Glutamatergic neuron (in vitro differentiated cells): ENCODE measurements around the gene ATP6V0E2. TPM values are rescaled to one million over a fixed set of nuclear protein-coding genes. Genes with fewer than 3 reads are reported as not detected.

Experiments used
- DNase-seq: peaks from one replicate; pipeline ENCODE4 v3.0.0; 2022
- H3K27ac Mint-ChIP-seq: one replicate; pipeline ENCODE4 v1.8.0; 2020; ENCODE audit warnings: mild to moderate bottlenecking, mixed read lengths, inconsistent platforms; ENCODE audit not compliant: unreplicated experiment
- H3K27me3 Mint-ChIP-seq: one replicate; pipeline ENCODE4 v1.8.0; 2020; ENCODE audit warnings: mild to moderate bottlenecking, moderate library complexity, mixed read lengths, inconsistent platforms; ENCODE audit not compliant: unreplicated experiment
- H3K36me3 Mint-ChIP-seq: one replicate; pipeline ENCODE4 v1.8.0; 2020; ENCODE audit warnings: mild to moderate bottlenecking, mixed read lengths, inconsistent platforms; ENCODE audit not compliant: unreplicated experiment
- H3K4me1 Mint-ChIP-seq: one replicate; pipeline ENCODE4 v1.8.0; 2020; ENCODE audit warnings: mild to moderate bottlenecking, low read depth, mixed read lengths, inconsistent platforms; ENCODE audit not compliant: unreplicated experiment
- H3K4me3 Mint-ChIP-seq: one replicate; pipeline ENCODE4 v1.8.0; 2020; ENCODE audit warnings: mild to moderate bottlenecking, mixed read lengths, inconsistent platforms; ENCODE audit not compliant: unreplicated experiment
- H3K9me3 Mint-ChIP-seq: one replicate; pipeline ENCODE4 v1.8.0; 2020; ENCODE audit warnings: mild to moderate bottlenecking, moderate library complexity, mixed read lengths, inconsistent platforms; ENCODE audit not compliant: unreplicated experiment
- CTCF ChIP-seq: fragments of 200-600 bp; sonication (generic); IDR thresholded peaks from one replicate; pipeline ENCODE4 v1.5.0; 2021; ENCODE audit not compliant: partially characterized antibody, unreplicated experiment
- total RNA-seq: library from RNA; stranded (reverse); fragmentation: NEBNext Ultra II Directional; extraction: Animal tissue kit (Norgen Biotek cat#: 25700); gene quantifications from one replicate; pipeline ENCODE4 v1.2.1, GENCODE V29; 2021; ENCODE audit not compliant: unreplicated experiment

The ATP6V0E2 gene
- total RNA-seq, 1 donor from 2014 or later = 67.6 TPM

- Mint-ChIP-seq H3K36me3 (no peaks in the 10 kb centered on the region), H3K27ac (no peak overlapping the region), H3K4me1 (peaks cover 3% of the 10 kb centered on the region), H3K4me3 (no peak overlapping the region), H3K9me3 (no peaks in the 10 kb centered on the region), H3K27me3 (no peaks in the 10 kb centered on the region)
- no peak for DNase-seq
- no peak for TF ChIP-seq CTCF
Observed at GRCh38 chr7:149866139-149866778, 7.5 kb upstream of the ATP6V0E2 start.

GRCh38 chr7:149866779-149867447 is 6.9 kb upstream of the ATP6V0E2 start:
- no peak for TF ChIP-seq CTCF
- H3K27ac Mint-ChIP-seq = no peak overlapping the region
- H3K4me3 Mint-ChIP-seq = no peak overlapping the region
- DNase-seq = no peak
- no peaks in the 10 kb centered on the region for H3K27me3 Mint-ChIP-seq
- no peaks in the 10 kb centered on the region for H3K36me3 Mint-ChIP-seq
- H3K9me3 Mint-ChIP-seq = no peaks in the 10 kb centered on the region
- peaks cover 3% of the 10 kb centered on the region for H3K4me1 Mint-ChIP-seq

DNA sequence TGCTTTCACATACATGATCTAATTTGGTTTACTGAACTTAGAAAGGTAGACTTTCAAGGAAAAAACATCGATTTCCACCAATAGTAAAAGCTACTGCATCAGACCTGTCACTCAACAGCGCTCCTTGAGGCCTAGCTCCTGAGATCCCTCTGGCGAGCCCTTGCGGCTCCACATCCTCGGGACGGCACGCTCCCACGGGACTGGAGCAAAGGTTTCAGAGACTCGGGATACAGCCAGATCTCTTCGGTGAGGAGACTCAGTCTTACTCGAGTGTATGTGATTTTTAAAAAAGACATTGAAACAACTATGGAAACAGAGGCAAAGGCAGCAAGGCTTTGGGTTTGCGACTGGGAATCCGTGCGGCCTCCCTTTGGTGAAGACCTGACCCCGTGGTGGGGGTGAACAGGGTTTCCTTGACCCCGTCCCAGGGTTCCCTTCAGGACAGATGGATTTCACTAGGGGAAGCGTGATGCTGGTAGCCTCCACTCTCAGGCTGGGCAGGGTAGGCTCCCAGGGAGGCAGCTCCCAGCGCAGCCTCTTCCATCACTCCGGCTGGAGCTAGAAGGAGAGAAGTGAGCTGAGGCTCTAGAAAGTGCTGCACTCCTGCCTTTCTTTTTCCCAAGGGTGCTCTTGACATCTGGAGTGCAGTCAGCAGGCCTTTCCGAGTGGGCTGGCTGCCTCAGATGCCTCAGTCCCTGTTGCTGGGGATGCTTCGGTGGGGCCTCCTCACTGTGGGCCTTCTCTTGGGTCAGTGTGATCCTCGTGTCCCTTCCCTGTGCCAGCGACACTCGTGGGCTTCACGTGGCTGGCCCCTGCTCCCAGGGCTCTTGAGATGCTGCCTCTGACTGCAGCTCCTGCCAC is 5.8 kb upstream of the ATP6V0E2 start:
- TF ChIP-seq CTCF = no peak
- peaks cover 4% of the 10 kb centered on the region for H3K9me3 Mint-ChIP-seq
- no peaks in the 10 kb centered on the region for H3K36me3 Mint-ChIP-seq
- H3K4me3 Mint-ChIP-seq = no peak overlapping the region
- no peak overlapping the region for H3K27ac Mint-ChIP-seq
- no peaks in the 10 kb centered on the region for H3K27me3 Mint-ChIP-seq
- no peak for DNase-seq
- H3K4me1 Mint-ChIP-seq = peaks cover 5% of the 10 kb centered on the region

GRCh38 chr7:149868623-149869290 is 5.0 kb upstream of the ATP6V0E2 start:
- Mint-ChIP-seq H3K36me3 (no peaks in the 10 kb centered on the region), H3K27me3 (no peaks in the 10 kb centered on the region), H3K9me3 (peaks cover 6% of the 10 kb centered on the region), H3K4me3 (no peak overlapping the region), H3K4me1 (peaks cover 5% of the 10 kb centered on the region), H3K27ac (no peak overlapping the region)
- no peak for DNase-seq
- TF ChIP-seq CTCF = no peak
